ENCODE measurements around the gene CHST11.

DNA sequence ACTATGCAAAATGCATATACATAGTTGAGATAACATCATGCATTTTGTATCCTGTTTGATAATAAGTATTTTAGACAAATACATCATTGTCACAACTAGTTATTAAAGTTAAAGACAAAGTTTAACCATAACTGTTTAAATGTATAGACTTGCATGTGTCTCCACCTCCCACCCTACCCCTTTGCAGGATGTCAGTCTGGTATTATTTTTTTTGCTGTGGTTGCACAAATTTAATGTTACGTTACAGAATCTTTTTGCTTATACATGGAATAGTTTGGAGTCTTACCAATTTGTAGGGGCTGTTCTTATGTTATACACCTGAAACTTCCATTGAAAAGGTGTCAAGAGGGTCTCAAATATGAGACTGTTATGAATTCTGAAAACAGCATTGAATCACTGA, 5.6 kb downstream of the CHST11 start:
- TF ChIP-seq EZH2 (IDR thresholded peaks at IDR 0.05) (no peak), POLR2AphosphoS5 (IDR thresholded peaks at IDR 0.05; ENCODE audit: borderline replicate concordance, low read depth, low read length) (no peak), FOXP2 (optimal IDR thresholded peaks at IDR 0.05; ENCODE audit: control extremely low read depth, extremely low read length, insufficient read depth) (no peak)
